ENCODE measurements around the gene AMPD3. TPM values are rescaled to one million over a fixed set of nuclear protein-coding genes. Genes with fewer than 3 reads are reported as not detected.

The AMPD3 gene
- total RNA-seq, 2 experiments from 2014 or later: 21.4 to 23.3 TPM

- DNase-seq: no peak
- Mint-ChIP-seq H3K27me3 (peaks cover 9% of the 10 kb centered on the region), H3K4me1 (peaks cover 26% of the 10 kb centered on the region), H3K36me3 (ENCODE audit: low read depth) (no peaks in the 10 kb centered on the region), H3K4me3 (no peak overlapping the region), H3K9me3 (no peaks in the 10 kb centered on the region), H3K27ac (no peak overlapping the region)
- CTCF ChIA-PET: no interaction called here
- POLR2A ChIA-PET: interaction anchor here (2.9 kb wide), 1 partner anchor 16 kb away, joined by 7 read pairs; no protein-coding TSS in a partner anchor
These were observed 15.1 kb upstream of the AMPD3 start for GRCh38 chr11:10439924-10440323.

GRCh38 chr11:10440401-10440800 is 14.7 kb upstream of the AMPD3 start:
- no peak for DNase-seq
- Mint-ChIP-seq H3K4me3 (no peak overlapping the region), H3K9me3 (no peaks in the 10 kb centered on the region), H3K27ac (no peak overlapping the region), H3K36me3 (ENCODE audit: low read depth) (no peaks in the 10 kb centered on the region), H3K4me1 (peaks cover 30% of the 10 kb centered on the region), H3K27me3 (peaks cover 9% of the 10 kb centered on the region)
- CTCF ChIA-PET: no interaction called here
- POLR2A ChIA-PET: interaction anchor here (2.9 kb wide), 1 partner anchor 16 kb away, joined by 7 read pairs; no protein-coding TSS in a partner anchor

GRCh38 chr11:10441091-10441490 is 14.0 kb upstream of the AMPD3 start:
- ChIA-PET POLR2A (interaction anchor here (1.3 to 2.9 kb wide), 4 partner anchors 15 to 100 kb away, joined by 4 to 15 read pairs (median 6); partner anchors contain the start of gene RNF141), CTCF (interaction anchor here (1.5 to 3.0 kb wide), 4 partner anchors 11 to 301 kb away, joined by 4 to 25 read pairs (median 13); partner anchors contain the start of gene AMPD3)
- no peak overlapping the region for H3K27ac Mint-ChIP-seq
- peaks cover 31% of the 10 kb centered on the region for H3K4me1 Mint-ChIP-seq
- no peak for DNase-seq
- peaks cover 9% of the 10 kb centered on the region for H3K27me3 Mint-ChIP-seq
- H3K9me3 Mint-ChIP-seq: no peaks in the 10 kb centered on the region
- H3K36me3 Mint-ChIP-seq (ENCODE audit: low read depth): no peaks in the 10 kb centered on the region
- no peak overlapping the region for H3K4me3 Mint-ChIP-seq

GRCh38 chr11:10441652-10442503 is 13.2 kb upstream of the AMPD3 start:
- peak; percentile 40 for DNase-seq
- CTCF ChIA-PET: interaction anchor here (1.2 to 3.0 kb wide), 5 partner anchors 10 to 300 kb away, joined by 3 to 25 read pairs (median 12); partner anchors contain the start of gene AMPD3
- POLR2A ChIA-PET: interaction anchor here (1.3 to 3.2 kb wide), 5 partner anchors 10 to 99 kb away, joined by 4 to 16 read pairs (median 7); partner anchors contain the start of genes AMPD3 and RNF141
- Mint-ChIP-seq H3K27me3 (peaks cover 9% of the 10 kb centered on the region), H3K9me3 (no peaks in the 10 kb centered on the region), H3K4me3 (no peak overlapping the region), H3K27ac (peak overlapping the region; percentile 5), H3K36me3 (ENCODE audit: low read depth) (no peaks in the 10 kb centered on the region), H3K4me1 (peaks cover 29% of the 10 kb centered on the region)

- no peaks in the 10 kb centered on the region for H3K36me3 Mint-ChIP-seq (ENCODE audit: low read depth)
- no peak for DNase-seq
- H3K4me1 Mint-ChIP-seq: peaks cover 39% of the 10 kb centered on the region
- CTCF ChIA-PET: interaction anchor here (2.4 to 3.0 kb wide), 2 partner anchors 12 to 29 kb away, joined by 14 to 25 read pairs; partner anchors contain the start of gene AMPD3
- no peak overlapping the region for H3K4me3 Mint-ChIP-seq
- POLR2A ChIA-PET: interaction anchor here (2.1 to 3.2 kb wide), 3 partner anchors 9 to 15 kb away, joined by 7 to 16 read pairs (median 15); partner anchors contain the start of gene AMPD3
- peaks cover 12% of the 10 kb centered on the region for H3K27me3 Mint-ChIP-seq
- H3K27ac Mint-ChIP-seq: no peak overlapping the region
- H3K9me3 Mint-ChIP-seq: no peaks in the 10 kb centered on the region
These were observed 11.9 kb upstream of the AMPD3 start for GRCh38 chr11:10443152-10443551.

- H3K9me3 Mint-ChIP-seq: no peaks in the 10 kb centered on the region
- peaks cover 17% of the 10 kb centered on the region for H3K27me3 Mint-ChIP-seq
- H3K4me3 Mint-ChIP-seq: no peak overlapping the region
- POLR2A ChIA-PET: interaction anchor here (2.1 to 3.2 kb wide), 2 partner anchors 8 to 12 kb away, joined by 7 to 16 read pairs; partner anchors contain the start of gene AMPD3
- H3K36me3 Mint-ChIP-seq (ENCODE audit: low read depth): no peaks in the 10 kb centered on the region
- H3K27ac Mint-ChIP-seq: no peak overlapping the region
- CTCF ChIA-PET: interaction anchor here (1.2 to 3.0 kb wide), 3 partner anchors 12 to 97 kb away, joined by 3 to 25 read pairs (median 4); partner anchors contain the start of genes AMPD3 and RNF141
- no peak for DNase-seq
- H3K4me1 Mint-ChIP-seq: peaks cover 41% of the 10 kb centered on the region
These were observed 11.3 kb upstream of the AMPD3 start for GRCh38 chr11:10443721-10444235.

- Mint-ChIP-seq H3K27ac (no peak overlapping the region), H3K4me3 (no peak overlapping the region), H3K27me3 (peaks cover 18% of the 10 kb centered on the region), H3K4me1 (peaks cover 46% of the 10 kb centered on the region), H3K9me3 (no peaks in the 10 kb centered on the region), H3K36me3 (ENCODE audit: low read depth) (no peaks in the 10 kb centered on the region)
- ChIA-PET POLR2A (interaction anchor here (1.0 to 3.2 kb wide), 2 partner anchors 11 to 14 kb away, joined by 3 to 16 read pairs; partner anchors contain the start of gene AMPD3), CTCF (interaction anchor here (1.2 to 1.3 kb wide), 2 partner anchors 31 to 96 kb away, joined by 3 to 4 read pairs; partner anchors contain the start of gene RNF141)
- no peak for DNase-seq
These were observed 10.2 kb upstream of the AMPD3 start for GRCh38 chr11:10444725-10445315.

GRCh38 chr11:10447445-10447844 is 7.6 kb upstream of the AMPD3 start:
- DNase-seq: no peak
- CTCF ChIA-PET: interaction anchor here (1.4 to 1.9 kb wide), 2 partner anchors 12 to 93 kb away, joined by 3 to 4 read pairs; partner anchors contain the start of gene RNF141
- H3K27me3 Mint-ChIP-seq: peaks cover 21% of the 10 kb centered on the region
- H3K36me3 Mint-ChIP-seq (ENCODE audit: low read depth): no peaks in the 10 kb centered on the region
- peaks cover 51% of the 10 kb centered on the region for H3K4me1 Mint-ChIP-seq
- POLR2A ChIA-PET: no interaction called here
- H3K4me3 Mint-ChIP-seq: no peak overlapping the region
- no peaks in the 10 kb centered on the region for H3K9me3 Mint-ChIP-seq
- H3K27ac Mint-ChIP-seq: no peak overlapping the region

- ChIA-PET CTCF (interaction anchor here (1.5 to 11.1 kb wide), 4 partner anchors 9 to 204 kb away, joined by 6 to 66 read pairs (median 15); partner anchors contain the start of gene RNF141), POLR2A (interaction anchor here (0.8 to 1.6 kb wide), 2 partner anchors 21 to 41 kb away, joined by 3 to 5 read pairs; no protein-coding TSS in a partner anchor)
- Mint-ChIP-seq H3K27ac (peak overlapping the region; percentile 62), H3K9me3 (no peaks in the 10 kb centered on the region), H3K4me1 (peaks cover 58% of the 10 kb centered on the region), H3K27me3 (peaks cover 18% of the 10 kb centered on the region), H3K36me3 (ENCODE audit: low read depth) (no peaks in the 10 kb centered on the region), H3K4me3 (peak overlapping the region; percentile 79)
- DNase-seq: peak; percentile 57
These were observed 4.3 kb upstream of the AMPD3 start for GRCh38 chr11:10450462-10451425.

- H3K9me3 Mint-ChIP-seq: no peaks in the 10 kb centered on the region
- H3K27me3 Mint-ChIP-seq: peaks cover 18% of the 10 kb centered on the region
- H3K27ac Mint-ChIP-seq: no peak overlapping the region
- CTCF ChIA-PET: interaction anchor here (1.5 to 11.1 kb wide), 4 partner anchors 10 to 203 kb away, joined by 6 to 66 read pairs (median 15); partner anchors contain the start of gene RNF141
- POLR2A ChIA-PET: interaction anchor here (0.8 to 1.6 kb wide), 4 partner anchors 9 to 90 kb away, joined by 3 to 7 read pairs (median 6); partner anchors contain the start of gene RNF141
- peaks cover 64% of the 10 kb centered on the region for H3K4me1 Mint-ChIP-seq
- DNase-seq: no peak
- H3K4me3 Mint-ChIP-seq: peak overlapping the region; percentile 79
- H3K36me3 Mint-ChIP-seq (ENCODE audit: low read depth): peaks cover 4% of the 10 kb centered on the region
These were observed 3.5 kb upstream of the AMPD3 start for GRCh38 chr11:10451426-10452116.

- DNase-seq: no peak
These were observed 2.8 kb upstream of the AMPD3 start for GRCh38 chr11:10452211-10452767.

More at GRCh38 chr11:10452211-10452767, 2.8 kb upstream of the AMPD3 start:
- CTCF ChIA-PET: interaction anchor here (1.1 to 11.1 kb wide), 5 partner anchors 11 to 202 kb away, joined by 4 to 66 read pairs (median 12); partner anchors contain the start of gene RNF141
- Mint-ChIP-seq H3K4me1 (peaks cover 66% of the 10 kb centered on the region), H3K9me3 (no peaks in the 10 kb centered on the region), H3K4me3 (peak overlapping the region; percentile 79), H3K36me3 (ENCODE audit: low read depth) (peaks cover 8% of the 10 kb centered on the region), H3K27me3 (peaks cover 18% of the 10 kb centered on the region), H3K27ac (no peak overlapping the region)
- POLR2A ChIA-PET: interaction anchor here (1.3 to 1.6 kb wide), 3 partner anchors 10 to 89 kb away, joined by 5 to 7 read pairs (median 7); partner anchors contain the start of gene RNF141
